CD4-positive, alpha-beta T cell treated with Interleukin-21 for 1 hour (primary cell): ENCODE data around the gene ECT2L.

Experiments
- DNase-seq: peaks from one replicate; pipeline ENCODE4 v3.0.0-alpha.2; 2020

ECT2L gene

GRCh38 chr6:138948004-138948403, 152.1 kb downstream of the ECT2L start:
- no peak for DNase-seq

- DNase-seq: no peak
Observed at GRCh38 chr6:138948546-138949179, 152.8 kb downstream of the ECT2L start.

GRCh38 chr6:138953451-138953850, 157.6 kb downstream of the ECT2L start:
- no peak for DNase-seq
